Left lobe of liver (tissue), 2 donors: ENCODE results near the gene C2CD4C. TPM values are rescaled to one million over a fixed set of nuclear protein-coding genes. Genes with fewer than 3 reads are reported as not detected.
A peak's percentile ranks its signal among the peaks of the same experiment; 100 is the strongest.
"Not testable (repeated sequence)": the region's sequence is repeated elsewhere in the genome, so short reads cannot be mapped to it uniquely, and the experiment has no call there.

Source experiments
- ATAC-seq: fragments of 200-7000 bp; cut with Tn5 transposase; one replicate; pipeline ENCODE4 v1.9.1; 2020; ENCODE audit warnings: mild to moderate bottlenecking, moderate library complexity
- DNase-seq: peaks from one replicate; pipeline ENCODE4 v3.0.0-alpha.2; 2020; ENCODE audit warnings: low spot score
- total RNA-seq: library from RNA; stranded (reverse); gene quantifications from one replicate; pipeline ENCODE4 v1.2.1, GENCODE V29; 2021
- donor health status: DM: no; HTN: no; CAD: no; lungs with moderate emphysema.
- donor health status: DM: no; HTN: yes; CAD: no.

Gene C2CD4C
- total RNA-seq, 1 donor from 2014 or later: 0.33 TPM

- ATAC-seq: no peak
- no peak for DNase-seq
These were observed 30.4 kb upstream of the C2CD4C start for GRCh38 chr19:439167-439900.

DNA sequence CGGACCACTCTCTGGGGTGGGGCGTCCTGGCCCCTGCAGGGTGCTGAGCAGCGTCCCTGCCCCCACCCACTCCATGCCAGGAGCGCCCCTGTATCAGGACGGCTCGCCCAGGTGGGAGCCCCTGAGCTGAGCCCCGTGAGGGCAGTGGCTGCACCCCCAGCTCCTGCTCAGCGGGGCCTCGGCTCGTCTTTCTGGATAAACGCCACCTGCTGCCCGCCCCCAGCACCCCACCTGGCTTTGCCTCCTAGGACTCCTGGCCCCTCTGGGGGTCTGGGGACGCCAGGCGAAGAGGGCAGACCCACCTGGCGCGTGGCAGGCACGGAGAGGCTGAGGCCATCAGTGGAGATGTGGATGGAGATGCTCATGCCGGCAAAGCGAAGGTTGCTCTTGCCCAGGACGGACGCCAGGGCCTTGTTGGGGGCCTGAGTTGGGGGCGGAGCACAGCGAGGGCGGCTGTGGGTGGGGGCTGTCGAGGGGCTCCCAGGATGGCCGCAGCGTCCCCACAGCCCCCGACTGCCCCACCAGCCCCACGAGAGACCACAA is 29.5 kb upstream of the C2CD4C start:
- ATAC-seq (no peak), DNase-seq (no peak)

DNA sequence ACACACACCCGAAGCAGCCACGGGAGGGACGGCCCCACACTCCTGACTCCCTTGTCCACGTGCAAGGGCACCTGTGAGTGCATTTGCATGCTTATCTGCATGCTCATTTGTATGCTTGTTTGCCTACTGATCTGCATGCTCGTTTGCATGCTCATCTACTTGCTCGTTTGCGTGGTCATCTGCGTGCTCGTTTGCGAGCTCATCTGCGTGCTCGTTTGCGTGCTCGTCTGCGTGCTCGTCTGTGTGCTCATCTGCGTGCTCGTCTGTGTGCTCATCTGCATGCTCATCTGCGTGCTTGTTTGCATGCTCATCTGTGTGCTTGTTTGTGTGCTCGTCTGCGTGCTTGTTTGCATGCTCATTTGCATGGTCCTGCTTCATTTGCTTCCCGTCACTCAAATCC is 28.1 kb upstream of the C2CD4C start:
- no peak for ATAC-seq
- DNase-seq: no peak

DNA sequence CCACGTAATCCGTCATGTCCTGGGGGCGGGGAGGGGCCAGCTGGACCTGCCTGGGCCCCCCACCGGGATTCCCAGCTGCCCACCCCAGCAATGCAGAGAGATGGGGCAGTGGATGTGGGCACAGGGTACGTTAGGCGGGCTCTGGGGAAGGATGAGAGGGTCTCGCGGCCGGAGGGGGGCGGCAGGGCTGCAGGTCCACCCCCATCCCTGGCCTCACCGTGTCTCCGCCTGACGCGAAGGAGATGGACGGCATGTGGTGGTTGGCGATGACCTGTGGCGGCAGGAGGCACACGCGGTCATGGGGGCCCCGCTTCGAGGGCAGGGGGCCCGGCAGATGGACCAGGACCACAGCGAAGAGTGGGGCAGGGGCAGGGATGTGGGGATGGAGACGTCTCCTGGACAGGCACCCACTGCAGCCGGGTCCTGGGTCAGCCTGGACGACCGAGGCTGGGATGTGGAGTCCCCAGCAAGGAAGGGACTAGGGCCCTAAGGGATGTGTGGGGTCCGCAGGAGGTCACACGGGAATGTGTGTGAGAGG is 27.5 kb upstream of the C2CD4C start:
- DNase-seq: no peak
- peak; percentile 19 for ATAC-seq

- DNase-seq (no peak), ATAC-seq (peak; percentile 10)
These were observed 26.9 kb upstream of the C2CD4C start for GRCh38 chr19:435707-436412.

GRCh38 chr19:435056-435706 is 26.2 kb upstream of the C2CD4C start:
- DNase-seq: no peak

DNA sequence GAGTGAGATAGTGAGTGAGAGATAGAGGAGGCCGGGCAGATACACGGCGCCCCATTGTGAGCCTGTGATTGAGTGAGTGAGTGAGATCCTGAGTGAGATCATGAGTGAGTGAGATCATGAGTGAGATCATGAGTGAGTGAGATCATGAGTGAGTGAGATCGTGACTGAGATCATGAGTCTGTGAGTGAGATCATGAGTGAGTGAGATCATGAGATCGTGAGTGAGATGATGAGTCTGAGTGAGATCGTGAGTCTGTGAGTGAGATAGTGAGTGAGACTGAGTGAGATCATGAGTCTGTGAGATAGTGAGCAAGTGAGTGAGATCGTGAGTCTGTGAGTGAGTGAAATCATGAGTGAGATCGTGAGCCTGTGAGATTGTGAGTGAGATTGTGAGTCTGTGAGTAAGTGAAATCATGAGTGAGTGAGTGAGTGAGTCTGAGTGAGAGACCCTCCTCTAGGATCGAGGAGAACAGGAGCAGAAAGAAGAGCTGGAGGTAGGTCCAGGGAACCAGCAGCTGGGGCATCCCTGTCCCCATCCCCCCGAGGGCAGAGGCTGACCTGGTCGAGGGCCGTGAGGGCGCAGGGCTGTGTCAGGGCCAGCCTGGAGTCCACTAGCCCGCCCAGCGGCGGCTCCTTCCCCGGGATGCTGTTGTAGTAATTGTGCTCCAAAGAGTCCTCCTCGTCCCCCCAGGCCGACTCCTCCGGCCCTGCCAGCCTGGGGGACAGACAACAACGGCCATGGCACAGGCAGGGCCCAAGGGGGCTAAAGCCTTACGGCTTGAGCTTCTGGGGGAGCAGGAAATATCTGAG is 25.4 kb upstream of the C2CD4C start:
- no peak for ATAC-seq
- no peak for DNase-seq

More at GRCh38 chr19:435056-435706, 26.2 kb upstream of the C2CD4C start:
- no peak for ATAC-seq

GRCh38 chr19:430701-431100 is 21.8 kb upstream of the C2CD4C start:
- no peak for ATAC-seq
- no peak for DNase-seq

- ATAC-seq (no peak), DNase-seq (no peak)
These were observed 19.2 kb upstream of the C2CD4C start for GRCh38 chr19:428149-428548.

- DNase-seq, ATAC-seq: not testable (repeated sequence)
These were observed 18.7 kb upstream of the C2CD4C start for GRCh38 chr19:427675-428074.

GRCh38 chr19:426725-427445 is 17.9 kb upstream of the C2CD4C start:
- ATAC-seq: no peak
- no peak for DNase-seq

DNA sequence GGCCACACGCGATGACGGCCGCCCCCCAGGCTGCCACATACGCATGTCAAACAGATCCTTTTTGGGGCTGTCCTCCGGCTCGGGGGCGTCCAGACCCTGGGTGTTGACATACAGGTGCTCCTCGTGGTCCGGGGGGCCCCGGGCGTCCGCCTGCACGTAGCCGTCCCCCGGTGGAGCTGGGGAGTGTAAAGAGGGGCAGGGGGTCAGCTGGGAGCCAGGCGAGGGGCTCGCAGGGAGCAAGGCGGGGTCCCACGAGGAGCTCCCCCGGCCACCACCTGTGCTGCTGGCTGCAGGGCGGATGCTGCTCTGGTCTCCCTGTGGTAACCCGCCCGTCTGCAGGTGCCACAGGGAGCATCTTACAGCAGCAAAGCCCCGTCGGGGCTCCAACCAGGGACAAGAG is 16.1 kb upstream of the C2CD4C start:
- DNase-seq (no peak), ATAC-seq (no peak)

DNA sequence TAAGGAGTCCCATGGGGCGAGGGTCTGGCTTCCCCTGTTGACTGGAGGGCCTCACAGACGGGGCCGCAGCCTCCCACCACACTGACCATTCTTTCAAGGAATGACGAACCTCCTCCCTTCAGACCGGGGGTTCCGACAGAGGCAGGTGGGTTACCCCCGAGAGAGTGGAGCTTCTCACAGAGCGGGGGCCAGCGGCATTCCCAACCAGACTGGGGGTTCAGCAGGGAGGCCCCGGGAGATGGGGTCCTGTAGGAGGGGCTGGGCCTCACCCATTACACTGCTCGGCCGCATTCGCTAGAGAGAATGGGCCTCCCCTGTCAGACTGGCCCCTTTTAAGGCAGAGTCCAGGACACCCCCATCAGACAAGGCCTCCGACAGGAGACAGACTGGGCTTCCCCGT is 15.6 kb upstream of the C2CD4C start:
- peak; percentile 11 for ATAC-seq
- DNase-seq: no peak

DNA sequence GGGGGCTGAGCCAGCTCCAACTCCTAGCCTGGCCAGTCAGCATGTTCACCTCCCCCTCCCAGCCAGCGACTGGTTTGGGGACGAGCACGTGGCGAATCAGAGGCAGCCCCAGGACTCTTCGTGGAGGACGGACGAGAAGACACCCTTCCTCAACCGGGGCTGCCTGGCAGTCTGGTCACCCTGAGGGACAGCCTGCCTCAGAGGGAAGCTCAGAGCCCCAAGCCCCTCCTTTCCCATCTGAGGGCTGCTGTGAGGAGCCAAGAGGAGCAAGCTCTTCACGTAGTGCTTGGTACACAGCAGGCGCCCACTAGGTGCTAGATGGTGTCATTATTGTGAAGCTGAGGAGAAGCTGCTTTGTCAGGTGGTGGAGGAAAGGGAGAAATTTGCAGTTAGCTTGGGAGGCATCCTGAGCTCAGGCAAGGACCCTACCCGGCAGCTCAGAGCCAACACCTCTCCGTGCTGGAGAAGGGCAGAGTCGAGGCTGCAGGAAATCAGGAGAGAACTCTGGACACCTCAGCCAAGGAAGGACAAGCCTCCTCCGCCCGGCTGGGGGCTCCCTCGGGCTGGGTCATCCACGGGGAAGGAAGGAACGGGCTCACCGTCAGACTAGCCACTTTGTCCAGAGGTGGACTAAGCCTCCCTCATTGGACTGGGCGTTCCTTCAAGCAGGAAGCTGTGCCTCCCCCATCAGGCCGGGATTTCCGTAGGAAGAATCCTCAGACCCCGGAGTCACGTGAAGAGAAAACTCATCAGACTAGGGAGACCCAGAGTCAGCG is 14.9 kb upstream of the C2CD4C start:
- DNase-seq (no peak), ATAC-seq (peak; percentile 33)

DNA sequence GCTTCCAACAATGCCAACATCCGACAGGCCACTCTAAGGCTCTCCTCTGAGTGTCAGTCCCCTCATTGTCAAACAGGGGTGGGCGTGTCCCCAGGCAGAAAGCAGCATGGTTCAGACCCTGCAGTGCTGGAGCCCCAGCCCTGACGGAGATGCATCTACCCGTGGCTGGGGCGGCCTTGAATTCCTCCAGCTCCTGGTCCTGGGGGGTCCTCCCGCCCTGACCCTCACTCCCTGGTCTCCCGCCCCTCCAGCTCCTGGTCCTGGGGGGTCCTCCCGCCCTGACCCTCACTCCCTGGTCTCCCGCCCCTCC is 13.9 kb upstream of the C2CD4C start:
- not testable (repeated sequence) for DNase-seq, ATAC-seq

DNA sequence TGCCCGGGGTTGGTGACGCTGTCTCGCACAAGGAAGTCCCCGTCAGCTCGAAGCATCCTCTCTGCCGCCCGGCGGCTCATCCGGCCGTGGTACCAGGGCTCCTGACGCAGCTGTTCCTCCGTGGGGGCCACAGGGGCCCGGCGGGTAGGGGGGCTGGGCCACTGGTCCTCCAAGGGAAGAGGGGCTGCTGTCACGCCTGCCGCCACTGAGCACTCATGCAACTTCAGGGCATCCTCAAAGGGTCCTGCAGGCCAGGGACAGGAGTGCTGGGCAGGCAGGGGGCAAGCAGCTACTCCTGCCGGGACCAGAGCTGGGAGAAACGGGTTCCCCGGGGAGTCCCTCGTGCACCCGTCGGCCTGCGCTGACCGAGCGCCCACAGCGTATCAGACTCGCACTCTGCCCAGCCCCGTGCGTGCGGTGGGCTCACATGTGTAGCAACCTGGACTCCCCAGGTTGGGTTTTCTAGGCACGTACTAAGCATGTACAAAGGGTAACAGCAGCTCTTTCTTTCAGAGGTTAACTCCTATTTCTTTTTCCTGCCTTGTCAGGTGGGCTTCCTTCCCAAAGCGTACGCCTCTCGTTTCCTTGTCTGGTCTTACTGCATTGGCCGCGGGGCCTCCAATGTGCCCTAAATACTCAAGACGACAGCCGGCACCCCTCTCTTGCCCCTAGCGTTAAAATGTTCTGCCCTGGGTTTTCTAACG is 13.4 kb upstream of the C2CD4C start:
- ATAC-seq: no peak
- no peak for DNase-seq

DNA sequence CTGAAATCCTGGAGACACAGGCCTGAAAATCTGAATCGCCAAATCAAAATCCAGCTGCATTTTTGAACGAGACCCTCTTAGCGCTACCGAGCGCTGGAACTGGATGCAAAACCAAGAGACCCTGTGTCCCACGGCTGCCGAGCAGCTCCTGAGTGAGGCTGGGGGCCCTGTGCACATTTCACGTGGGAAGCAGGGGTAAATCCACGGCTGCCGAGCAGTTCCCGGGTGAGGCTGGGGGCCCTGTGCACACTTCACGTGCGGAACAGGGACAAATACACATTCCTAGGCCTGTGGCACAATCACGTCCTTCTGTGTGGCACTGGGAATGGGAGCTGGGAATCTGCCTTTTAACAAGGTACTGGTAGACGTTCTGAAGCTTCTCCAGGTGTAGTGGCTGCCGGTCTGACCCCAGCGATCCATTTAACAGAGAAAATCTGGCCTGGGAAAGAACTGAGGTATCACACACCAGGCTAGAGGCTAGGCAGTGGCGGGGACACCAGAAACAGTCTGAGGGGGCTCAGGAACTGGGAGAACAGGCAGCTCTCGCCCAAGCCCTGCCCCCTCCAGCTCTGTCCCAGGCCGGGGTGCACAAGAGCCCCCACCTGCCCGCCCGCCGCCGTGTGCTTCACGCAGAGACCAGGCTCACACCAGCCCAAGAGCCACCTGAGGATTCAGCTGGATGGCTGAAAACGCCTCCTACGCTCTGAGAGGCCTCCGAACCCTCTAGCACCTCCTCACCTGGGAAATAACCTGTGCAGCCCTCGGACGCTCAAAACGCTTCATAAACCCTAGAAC is 11.0 kb upstream of the C2CD4C start:
- DNase-seq: no peak
- no peak for ATAC-seq
